LNCaP clone FGC (cell line): ENCODE data around the gene GASK1A.

ENCODE experiments used
- DNase-seq: peaks from one replicate; pipeline ENCODE4 v3.0.0-alpha.2; 2011; ENCODE audit warnings: low read depth
- H3K4me3 ChIP-seq: 2 replicates; pipeline ENCODE4 v1.5.1; 2011; ENCODE audit warnings: mild to moderate bottlenecking, low read depth, low read length, control low read depth
- CTCF ChIP-seq: IDR thresholded peaks from 2 replicates; pipeline ENCODE4 v1.5.1; 2012; ENCODE audit warnings: mild to moderate bottlenecking; ENCODE audit not compliant: control insufficient read depth, insufficient read depth; ENCODE audit errors: extremely low read depth

The GASK1A gene

GRCh38 chr3:42979044-42979972 is at the start of gene GASK1A:
TSS of gene GASK1A (plus strand) at chr3:42979311. CDS start at chr3:42979643, 332 bp downstream.
- TF ChIP-seq CTCF: no peak
- DNase-seq: peak; percentile 6

GRCh38 chr3:42934111-42934510 is 45.0 kb upstream of the GASK1A start:
- TF ChIP-seq CTCF: no peak
- no peak overlapping the region for H3K4me3 ChIP-seq
- DNase-seq: no peak

More at GRCh38 chr3:42979044-42979972, at the start of gene GASK1A:
- peak within 1 kb of the TSS; percentile 54 for H3K4me3 ChIP-seq

GRCh38 chr3:42934910-42935309 is 44.2 kb upstream of the GASK1A start:
- TF ChIP-seq CTCF: no peak
- no peak overlapping the region for H3K4me3 ChIP-seq
- peak; percentile 63 for DNase-seq

GRCh38 chr3:42935472-42935871 is 43.6 kb upstream of the GASK1A start:
- H3K4me3 ChIP-seq: no peak overlapping the region
- DNase-seq: no peak
- no peak for TF ChIP-seq CTCF

GRCh38 chr3:42936157-42936981 is 42.7 kb upstream of the GASK1A start:
- TF ChIP-seq CTCF: no peak
- H3K4me3 ChIP-seq: no peak overlapping the region

GRCh38 chr3:42937334-42937733 is 41.8 kb upstream of the GASK1A start:
- TF ChIP-seq CTCF: no peak
- no peak overlapping the region for H3K4me3 ChIP-seq
- no peak for DNase-seq

More at GRCh38 chr3:42936157-42936981, 42.7 kb upstream of the GASK1A start:
- no peak for DNase-seq
